HUDEP-2 (cell line): ENCODE results near the gene CALN1.
"Not testable (repeated sequence)": the region's sequence is repeated elsewhere in the genome, so short reads cannot be mapped to it uniquely, and the experiment has no call there.

Experiments
- DNase-seq, 76 experiments: peaks; one replicate each; lab custom pipeline; 2025; ENCODE audit not compliant: unreplicated experiment in 76 of 76; lab: John Stamatoyannopoulos, UW

The CALN1 gene

DNA sequence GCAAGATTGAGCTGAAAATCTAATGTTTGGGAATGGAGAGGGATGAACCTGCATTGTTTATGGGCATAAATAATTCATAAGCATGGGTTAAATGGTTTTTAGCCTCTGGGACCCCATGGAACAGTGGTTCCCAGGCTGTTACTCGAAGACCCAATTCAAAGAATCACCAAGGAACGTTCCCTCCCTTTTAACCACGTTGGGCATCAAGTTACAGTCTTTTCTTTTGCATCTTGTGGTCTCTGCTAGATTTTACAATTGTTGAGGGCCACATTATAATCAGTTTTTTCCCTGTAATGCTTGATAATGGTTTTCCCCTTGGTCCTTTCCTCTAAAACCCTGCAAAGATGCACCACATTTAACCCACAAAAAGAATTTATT, 2.5 kb downstream of the CALN1 start:
- DNase-seq: no peak

- no peak for DNase-seq
Measured at GRCh38 chr7:72408966-72409637, 3.0 kb downstream of the CALN1 start.

- no peak for DNase-seq
Measured at GRCh38 chr7:72406820-72407403, 5.2 kb downstream of the CALN1 start.

- DNase-seq: no peak
Measured at GRCh38 chr7:72405871-72406270, 6.3 kb downstream of the CALN1 start.

- DNase-seq: peak in 2 of 76 experiments; percentile 5 to 17
Measured at GRCh38 chr7:72405418-72405817, 6.7 kb downstream of the CALN1 start.

DNA sequence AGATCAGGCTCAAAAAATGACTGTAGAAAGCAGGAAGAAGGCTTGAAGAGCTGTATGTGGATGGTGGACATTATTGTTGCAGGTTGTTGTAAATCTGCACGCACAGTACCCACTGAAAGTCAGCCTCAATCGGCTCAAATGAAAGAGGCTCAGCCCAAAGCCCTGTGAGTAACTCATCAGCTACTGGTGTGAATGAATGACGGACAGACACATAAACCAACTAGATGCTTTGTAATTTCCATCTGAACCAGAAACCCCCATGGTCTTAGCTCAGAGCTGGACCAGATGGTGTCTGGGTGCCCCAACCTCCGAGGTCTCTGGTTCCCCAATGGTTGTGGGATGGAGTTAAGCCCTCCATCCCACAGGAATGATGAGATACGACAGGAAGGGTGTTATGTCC, 7.4 kb downstream of the CALN1 start:
- no peak for DNase-seq

GRCh38 chr7:72403458-72404076, 8.6 kb downstream of the CALN1 start:
- DNase-seq: no peak

DNA sequence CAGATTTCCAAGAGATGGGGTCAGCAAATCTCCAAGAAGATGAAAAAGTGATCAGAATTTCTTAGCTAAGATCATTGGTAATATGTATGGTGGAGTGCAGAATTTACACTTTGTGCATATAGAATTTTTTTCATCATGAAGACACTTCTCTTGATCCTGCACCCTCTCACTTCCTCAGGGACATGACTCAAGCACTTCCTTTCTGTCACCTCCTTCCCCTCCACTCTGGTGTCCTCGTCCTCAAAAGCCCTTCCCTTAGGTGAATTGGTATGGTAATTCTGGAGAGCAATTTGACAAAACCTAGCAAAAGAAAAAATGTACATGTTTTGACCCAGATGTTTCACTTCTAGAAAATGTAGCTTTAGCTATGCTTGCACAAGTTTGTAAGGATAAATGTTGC, 18.1 kb downstream of the CALN1 start:
- no peak for DNase-seq

- no peak for DNase-seq
Measured at GRCh38 chr7:72391821-72392377, 20.2 kb downstream of the CALN1 start.

GRCh38 chr7:72386118-72386517, 26.0 kb downstream of the CALN1 start:
- DNase-seq: no peak

- no peak for DNase-seq
Measured at GRCh38 chr7:72362246-72362645, 49.9 kb downstream of the CALN1 start.

DNA sequence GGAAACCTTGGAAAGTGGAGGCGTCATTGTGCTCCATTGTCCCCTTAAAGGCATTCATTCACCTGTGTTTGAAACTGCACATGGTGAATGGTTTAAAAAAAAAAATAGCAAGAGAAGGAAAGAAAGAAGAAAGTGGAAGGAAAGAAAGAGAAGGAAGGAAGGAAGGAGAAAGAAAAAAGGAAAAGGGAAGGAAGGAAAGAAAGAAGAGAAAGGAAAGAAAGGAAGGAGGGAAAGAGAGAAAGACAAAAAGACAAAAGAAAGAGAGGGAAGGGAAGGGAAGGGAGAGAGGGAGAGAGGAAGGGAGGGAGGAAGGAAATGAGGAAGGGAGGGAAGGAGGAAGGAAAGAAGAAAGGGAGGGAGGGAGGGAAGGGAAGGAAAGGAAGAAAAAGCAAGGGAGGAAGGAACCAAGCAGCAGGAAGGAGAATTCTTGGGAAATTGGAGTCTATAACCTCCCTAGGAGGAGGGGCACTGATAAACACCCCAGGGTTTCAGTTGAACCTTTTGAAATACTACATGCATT, 66.9 kb downstream of the CALN1 start:
- DNase-seq: no peak

- no peak for DNase-seq
Measured at GRCh38 chr7:72343991-72344390, 68.1 kb downstream of the CALN1 start.

DNA sequence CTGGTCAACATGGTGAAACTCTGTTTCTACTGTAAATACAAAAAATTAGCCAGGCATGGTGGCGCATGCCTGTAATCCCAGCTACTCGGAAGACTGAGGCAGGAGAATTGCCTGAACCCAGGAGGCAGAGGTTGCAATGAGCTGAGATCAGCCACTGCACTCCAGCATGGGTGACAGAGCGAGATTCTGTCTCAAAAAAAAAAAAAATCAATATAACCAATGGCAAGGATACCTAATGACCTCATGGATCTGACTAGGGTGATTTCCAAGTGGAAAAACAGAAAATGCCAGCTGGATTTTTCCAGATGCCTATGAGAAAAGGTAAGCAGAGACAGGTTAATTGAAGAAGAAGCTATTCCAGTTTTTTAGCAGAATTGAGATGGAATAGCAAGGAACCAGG, 68.8 kb downstream of the CALN1 start:
- not testable (repeated sequence) for DNase-seq

- no peak for DNase-seq
Measured at GRCh38 chr7:72337390-72338167, 74.6 kb downstream of the CALN1 start.

- DNase-seq: no peak
Measured at GRCh38 chr7:72336632-72337389, 75.3 kb downstream of the CALN1 start.

DNA sequence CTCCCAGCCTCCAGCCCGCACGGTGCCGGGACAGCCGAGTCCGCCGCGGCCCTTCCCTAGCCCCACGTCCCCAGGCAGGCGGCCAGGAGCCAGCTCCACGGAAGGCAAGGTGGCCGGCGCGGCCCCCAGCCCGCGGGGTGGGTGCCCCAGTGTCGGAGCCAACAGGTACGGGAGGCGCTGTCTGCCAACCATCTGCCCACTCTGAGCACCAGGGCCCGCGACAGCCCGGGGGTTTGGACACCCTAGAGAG, 75.8 kb downstream of the CALN1 start:
- no peak for DNase-seq

- DNase-seq: no peak
Measured at GRCh38 chr7:72335561-72336381, 76.4 kb downstream of the CALN1 start.

DNA sequence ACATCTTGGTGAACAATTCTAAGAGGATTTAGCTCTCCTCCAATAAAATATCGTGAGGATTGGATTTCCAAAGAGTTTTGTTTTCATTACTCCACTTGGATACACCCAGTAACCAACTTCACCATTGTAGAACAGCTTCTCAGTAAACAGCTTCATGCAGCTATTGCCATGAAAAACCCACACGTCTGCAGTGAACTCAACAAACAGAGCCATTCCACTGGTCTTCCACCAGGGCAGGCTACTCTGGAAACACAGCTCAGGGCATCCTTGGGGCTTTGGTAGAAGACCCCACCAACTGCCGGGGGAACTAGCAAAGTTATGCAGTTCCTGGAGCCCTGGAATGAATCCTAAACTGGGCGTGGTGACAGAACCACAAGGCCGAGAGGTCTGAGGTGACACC, 77.4 kb downstream of the CALN1 start:
- no peak for DNase-seq

GRCh38 chr7:72334066-72334465, 78.1 kb downstream of the CALN1 start:
- DNase-seq: no peak
